ENCODE data around the gene STX1B. TPM values are rescaled to one million over a fixed set of nuclear protein-coding genes. Genes with fewer than 3 reads are reported as not detected.

Gene STX1B
- total RNA-seq, 1 donor from 2014 or later = 0.32 TPM

DNA sequence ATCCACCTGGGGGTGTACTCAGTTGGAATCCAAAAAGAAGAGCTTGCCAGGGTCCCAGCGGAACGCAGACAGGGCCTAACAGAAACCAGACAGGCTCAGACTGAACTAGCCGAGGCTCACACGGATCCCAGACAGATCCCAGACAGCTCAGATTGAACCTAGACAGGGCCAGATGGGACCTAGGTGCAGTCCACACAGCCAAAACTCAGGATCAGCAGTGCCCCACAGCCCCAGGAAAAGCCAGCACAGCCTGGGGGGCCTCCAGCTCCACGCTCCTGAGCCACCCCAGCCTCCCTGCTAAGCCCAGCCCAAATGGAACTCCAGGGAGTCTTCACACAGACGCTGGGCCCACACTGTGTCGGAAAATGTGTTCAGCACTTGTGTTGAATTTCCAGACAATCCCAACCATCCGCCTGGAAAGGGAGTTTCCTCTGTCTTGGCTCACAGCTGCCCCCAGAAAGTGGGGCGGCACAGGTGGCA, 7.5 kb downstream of the STX1B start:
- Histone ChIP-seq H3K4me1 (no peaks in the 10 kb centered on the region), H3K9me3 (no peaks in the 10 kb centered on the region), H3K36me3 (no peaks in the 10 kb centered on the region), H3K4me3 (no peak overlapping the region), H3K27ac (no peak overlapping the region), H3K27me3 (ENCODE audit: low read depth) (peaks cover 12% of the 10 kb centered on the region)
- intact Hi-C loops (cut with DNase I) = no loop called here
- DNase-seq (no peak), ATAC-seq (no peak)
- TF ChIP-seq, protein P1, sequence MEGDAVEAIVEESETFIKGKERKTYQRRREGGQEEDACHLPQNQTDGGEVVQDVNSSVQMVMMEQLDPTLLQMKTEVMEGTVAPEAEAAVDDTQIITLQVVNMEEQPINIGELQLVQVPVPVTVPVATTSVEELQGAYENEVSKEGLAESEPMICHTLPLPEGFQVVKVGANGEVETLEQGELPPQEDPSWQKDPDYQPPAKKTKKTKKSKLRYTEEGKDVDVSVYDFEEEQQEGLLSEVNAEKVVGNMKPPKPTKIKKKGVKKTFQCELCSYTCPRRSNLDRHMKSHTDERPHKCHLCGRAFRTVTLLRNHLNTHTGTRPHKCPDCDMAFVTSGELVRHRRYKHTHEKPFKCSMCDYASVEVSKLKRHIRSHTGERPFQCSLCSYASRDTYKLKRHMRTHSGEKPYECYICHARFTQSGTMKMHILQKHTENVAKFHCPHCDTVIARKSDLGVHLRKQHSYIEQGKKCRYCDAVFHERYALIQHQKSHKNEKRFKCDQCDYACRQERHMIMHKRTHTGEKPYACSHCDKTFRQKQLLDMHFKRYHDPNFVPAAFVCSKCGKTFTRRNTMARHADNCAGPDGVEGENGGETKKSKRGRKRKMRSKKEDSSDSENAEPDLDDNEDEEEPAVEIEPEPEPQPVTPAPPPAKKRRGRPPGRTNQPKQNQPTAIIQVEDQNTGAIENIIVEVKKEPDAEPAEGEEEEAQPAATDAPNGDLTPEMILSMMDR (IDR thresholded peaks at IDR 0.05) = no peak

DNA sequence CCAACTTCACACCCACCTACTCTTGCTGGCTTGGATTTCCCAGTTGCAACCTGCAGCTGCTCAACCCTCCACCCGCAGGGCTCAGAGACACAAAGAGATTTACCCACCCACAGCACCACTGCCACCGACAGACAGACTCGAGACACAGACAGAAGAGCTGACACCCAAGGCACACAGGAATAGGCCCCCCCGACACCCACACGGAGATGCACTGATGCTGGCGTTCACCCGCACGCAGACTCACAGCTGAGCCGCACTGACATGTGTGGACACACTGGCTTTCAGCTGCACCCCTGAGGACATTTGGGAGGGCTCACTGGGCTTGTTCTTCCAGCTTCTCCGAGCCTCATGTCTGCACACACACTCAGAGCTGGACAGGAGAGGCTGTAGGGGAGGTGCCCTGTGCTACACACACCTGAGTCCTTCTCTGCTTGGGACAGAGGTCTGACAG, 8.2 kb downstream of the STX1B start:
- Histone ChIP-seq H3K27ac (no peak overlapping the region), H3K36me3 (no peaks in the 10 kb centered on the region)
- DNase-seq = no peak

DNA sequence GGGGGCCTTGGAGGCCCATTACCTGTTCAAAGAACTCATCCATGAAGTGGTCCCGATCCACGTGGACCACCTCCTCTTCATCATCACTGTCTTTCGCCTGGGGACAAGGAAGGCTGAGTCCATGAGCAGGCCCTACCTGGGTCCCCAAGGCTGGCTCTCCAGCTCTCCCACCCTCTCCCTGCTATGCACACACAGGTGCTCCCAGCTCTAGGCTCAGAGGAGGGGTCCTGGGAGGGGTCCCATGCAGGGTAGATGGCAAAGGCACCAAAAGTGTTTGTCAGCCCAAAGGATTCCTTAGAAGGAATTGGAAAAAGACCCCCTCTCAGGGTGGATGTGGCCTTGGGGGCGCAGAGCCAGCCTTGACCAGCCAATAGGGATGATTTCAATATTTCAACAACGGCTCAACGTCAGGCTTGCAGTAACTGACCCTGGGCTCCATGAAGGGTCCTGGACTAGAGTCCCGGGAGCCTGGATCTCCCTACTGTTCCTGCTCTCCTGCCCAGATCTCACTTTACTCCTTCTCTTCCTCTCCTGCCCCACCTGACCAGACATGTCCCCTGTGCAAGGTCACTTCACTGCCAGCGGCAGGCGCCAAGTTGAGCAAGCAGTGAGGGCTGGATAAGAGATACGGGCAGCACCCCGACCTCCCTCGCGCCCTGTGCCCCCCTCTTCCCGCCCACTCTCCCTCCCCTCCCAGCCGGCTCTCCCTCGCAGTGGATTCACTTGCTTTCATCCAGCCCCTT, 8.8 kb downstream of the STX1B start:
- TF ChIP-seq, protein P1 (IDR thresholded peaks at IDR 0.05) = no peak
- Histone ChIP-seq H3K9me3 (no peaks in the 10 kb centered on the region), H3K36me3 (no peaks in the 10 kb centered on the region), H3K4me1 (peaks cover 7% of the 10 kb centered on the region), H3K27ac (no peak overlapping the region), H3K27me3 (ENCODE audit: low read depth) (no peaks in the 10 kb centered on the region), H3K4me3 (no peak overlapping the region)
- ATAC-seq = no peak
- intact Hi-C loops (cut with DNase I) = no loop called here
- no peak for DNase-seq

More for the DNA sequence above, 8.2 kb downstream of the STX1B start:
- peaks cover 4% of the 10 kb centered on the region for H3K4me1 ChIP-seq
- TF ChIP-seq, protein P1 (IDR thresholded peaks at IDR 0.05) = no peak
- intact Hi-C loops (cut with DNase I) = no loop called here
- peaks cover 6% of the 10 kb centered on the region for H3K27me3 ChIP-seq (ENCODE audit: low read depth)
- no peaks in the 10 kb centered on the region for H3K9me3 ChIP-seq
- no peak for ATAC-seq
- no peak overlapping the region for H3K4me3 ChIP-seq

DNA sequence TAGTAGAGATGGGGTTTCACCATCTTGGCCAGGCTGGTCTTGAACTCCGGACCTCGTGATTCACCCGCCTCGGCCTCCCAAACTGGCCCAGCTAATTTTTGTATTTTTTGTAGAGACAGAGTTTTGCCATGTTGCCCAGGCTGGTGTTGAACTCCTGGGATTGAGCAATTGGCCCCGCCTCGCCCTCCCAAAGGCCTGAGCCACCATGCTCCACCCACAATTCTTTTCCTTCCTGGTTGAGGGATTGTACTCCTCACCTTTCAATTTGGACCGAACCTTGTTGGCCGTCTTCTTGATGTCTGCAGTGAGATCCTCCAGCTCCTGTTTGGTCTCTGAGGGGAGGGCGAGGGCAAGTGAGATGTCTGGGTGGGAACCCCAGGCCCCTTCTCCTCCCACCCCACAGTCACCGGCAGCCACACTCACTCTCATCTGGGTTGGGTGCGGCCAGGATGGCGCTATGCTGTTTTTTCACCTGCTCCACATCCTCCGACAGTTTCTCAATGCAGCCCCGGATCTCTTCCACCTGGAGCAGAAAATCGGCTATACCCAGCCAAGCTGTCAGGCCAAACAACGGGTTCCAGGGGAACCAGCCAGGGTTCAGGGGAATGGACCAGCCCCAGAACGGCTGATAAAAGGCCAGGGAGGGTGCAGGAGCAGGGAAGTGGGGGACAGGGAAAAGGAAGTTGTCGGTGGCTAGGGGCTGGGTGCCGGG, 9.6 kb downstream of the STX1B start:
- Histone ChIP-seq H3K27me3 (ENCODE audit: low read depth) (no peaks in the 10 kb centered on the region), H3K4me1 (peaks cover 12% of the 10 kb centered on the region), H3K4me3 (no peak overlapping the region), H3K27ac (no peak overlapping the region), H3K36me3 (no peaks in the 10 kb centered on the region), H3K9me3 (no peaks in the 10 kb centered on the region)
- TF ChIP-seq, protein P1 (IDR thresholded peaks at IDR 0.05) = no peak
- no peak for ATAC-seq
- intact Hi-C loops (cut with DNase I) = no loop called here
- DNase-seq = no peak

DNA sequence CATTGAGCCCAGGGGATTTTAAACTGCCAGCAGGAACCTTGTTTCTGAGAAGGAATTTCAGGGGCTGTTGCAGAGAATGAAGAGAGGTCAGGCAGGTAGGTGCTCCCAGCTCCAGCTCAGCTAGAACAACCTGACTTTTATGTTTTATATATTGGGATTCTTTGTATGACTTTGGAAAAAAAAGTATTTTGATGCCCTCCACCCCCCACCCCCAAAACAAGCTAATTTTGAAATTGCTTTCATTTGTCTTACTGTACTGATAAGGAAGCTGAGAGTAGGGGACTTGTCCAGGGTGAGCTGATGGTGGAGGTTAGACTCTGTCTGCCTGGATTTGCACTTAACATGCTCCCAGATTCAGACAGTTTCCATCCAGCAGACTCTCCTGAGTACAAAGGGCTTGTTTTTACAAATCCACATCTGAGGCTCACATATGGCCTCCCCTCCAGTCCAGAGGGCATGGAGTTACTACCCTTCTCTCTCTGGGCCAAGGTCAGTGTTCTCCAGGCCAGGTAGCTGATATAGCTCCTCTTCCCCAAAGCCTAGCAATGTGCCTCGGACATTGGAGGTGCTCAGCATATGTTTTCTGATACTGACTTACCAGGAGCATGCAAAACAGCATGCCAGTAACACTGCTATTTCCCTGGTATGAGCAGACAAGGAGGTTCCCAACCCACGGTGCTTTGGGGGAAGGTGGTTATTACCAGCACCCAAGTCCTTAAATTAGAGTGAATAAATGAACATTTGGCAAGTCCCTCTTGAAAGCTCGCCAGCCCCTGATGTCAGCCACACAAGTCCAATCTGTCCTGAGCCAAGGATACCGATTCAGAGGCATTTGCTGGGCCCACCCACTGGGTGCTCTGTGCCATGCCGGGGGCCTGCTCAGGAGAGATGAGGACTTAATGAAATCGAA, 11.3 kb downstream of the STX1B start:
- Histone ChIP-seq H3K27me3 (ENCODE audit: low read depth) (no peaks in the 10 kb centered on the region), H3K9me3 (no peaks in the 10 kb centered on the region), H3K4me1 (peaks cover 12% of the 10 kb centered on the region), H3K36me3 (no peaks in the 10 kb centered on the region), H3K4me3 (no peak overlapping the region), H3K27ac (no peak overlapping the region)
- DNase-seq = no peak
- ATAC-seq = no peak
- intact Hi-C loops (cut with DNase I) = no loop called here
- TF ChIP-seq, protein P1 (IDR thresholded peaks at IDR 0.05) = no peak

Data from lower lobe of right lung (tissue), 2 donors.